HEK293 (cell line): Measurements from ENCODE around the gene TRPV6.

Source experiments
- CTCF ChIA-PET: fragments of 350-600 bp; formaldehyde crosslinking; extraction: SDS; loops from one replicate; lab custom pipeline; 2021; ENCODE audit warnings: antibody characterized with exemption; lab: Yijun Ruan, JAX
- POLR2A ChIA-PET: fragments of 300-600 bp; formaldehyde crosslinking; extraction: SDS; loops from one replicate; lab custom pipeline; 2020; ENCODE audit warnings: antibody characterized with exemption, inconsistent platforms; lab: Yijun Ruan, JAX
- H3K27ac ChIP-seq: fragments of 200-500 bp; sonication (Bioruptor generic); 2 replicates; pipeline ENCODE4 v1.5.1; 2014; ENCODE audit warnings: low read depth, low read length, control low read depth, inconsistent platforms; ENCODE audit errors: extremely low read depth
- H3K36me3 ChIP-seq, 2 experiments: fragments of 200-500 bp in 1 of 2; sonication (Bioruptor generic) in 1 of 2; 1 replicate in 1 of 2; 2 replicates in 1 of 2; pipeline ENCODE4 v1.5.1; 2014 to 2017; ENCODE audit warnings: inconsistent platforms in 2 of 2, low read length in 2 of 2; ENCODE audit not compliant: control insufficient read depth in 2 of 2, insufficient read depth in 1 of 2
- H3K4me1 ChIP-seq: fragments of 200-500 bp; sonication (Bioruptor generic); 2 replicates; pipeline ENCODE4 v1.5.1; 2014; ENCODE audit warnings: mild to moderate bottlenecking, low read length, inconsistent platforms; ENCODE audit not compliant: control insufficient read depth, insufficient read depth
- H3K4me3 ChIP-seq: 2 replicates; pipeline ENCODE4 v1.5.1; 2011; ENCODE audit warnings: low read depth, mild to moderate bottlenecking, control low read depth, low read length, moderate library complexity
- H3K9me3 ChIP-seq: fragments of 200-500 bp; sonication (Bioruptor generic); 2 replicates; pipeline ENCODE4 v1.5.1; 2014; ENCODE audit warnings: low read depth, low read length, inconsistent platforms; ENCODE audit not compliant: control insufficient read depth, insufficient read depth
- ATF2 ChIP-seq: fragments of 450-650 bp; formaldehyde crosslinking; IDR thresholded peaks from 2 replicates; pipeline ENCODE4 v1.5.1; 2016; ENCODE audit warnings: missing biosample characterization, missing genetic modification characterization, low read depth
- GLIS1 ChIP-seq: fragments of 450-650 bp; formaldehyde crosslinking; IDR thresholded peaks from 2 replicates; pipeline ENCODE4 v1.5.1; 2016; ENCODE audit warnings: missing biosample characterization, missing genetic modification characterization
- KLF10 ChIP-seq: fragments of 450-650 bp; IDR thresholded peaks from 2 replicates; pipeline ENCODE4 v1.5.1; 2018; ENCODE audit warnings: missing biosample characterization, mild to moderate bottlenecking, missing genetic modification characterization
- KLF9 ChIP-seq: fragments of 450-650 bp; formaldehyde crosslinking; IDR thresholded peaks from 2 replicates; pipeline ENCODE4 v1.5.1; 2016; ENCODE audit warnings: missing biosample characterization, missing genetic modification characterization, low read depth
- PATZ1 ChIP-seq: fragments of 450-650 bp; formaldehyde crosslinking; IDR thresholded peaks from 2 replicates; pipeline ENCODE4 v1.5.1; 2016; ENCODE audit warnings: missing biosample characterization, missing genetic modification characterization
- SCRT2 ChIP-seq: fragments of 450-650 bp; formaldehyde crosslinking; IDR thresholded peaks from 2 replicates; pipeline ENCODE4 v1.5.1; 2016; ENCODE audit warnings: missing biosample characterization, missing genetic modification characterization
- SETDB1 ChIP-seq: IDR thresholded peaks from one replicate; pipeline ENCODE4 v1.6.1; 2017; ENCODE audit warnings: mild to moderate bottlenecking, low read length, moderate library complexity, mixed read lengths; ENCODE audit not compliant: insufficient read length
- YY1 ChIP-seq: fragments of 450-650 bp; formaldehyde crosslinking; IDR thresholded peaks from 2 replicates; pipeline ENCODE4 v1.5.1; 2018; ENCODE audit warnings: missing biosample characterization, missing genetic modification characterization
- ZBTB44 ChIP-seq: fragments of 450-650 bp; IDR thresholded peaks from 2 replicates; pipeline ENCODE4 v1.5.1; 2018; ENCODE audit warnings: missing biosample characterization, mild to moderate bottlenecking, missing genetic modification characterization
- ZNF157 ChIP-seq: fragments of 450-650 bp; formaldehyde crosslinking; IDR thresholded peaks from 2 replicates; pipeline ENCODE4 v1.5.1; 2016; ENCODE audit warnings: missing biosample characterization, missing genetic modification characterization
- ZNF16 ChIP-seq: fragments of 450-650 bp; formaldehyde crosslinking; IDR thresholded peaks from 2 replicates; pipeline ENCODE4 v1.5.1; 2016; ENCODE audit warnings: low read depth, missing biosample characterization, missing genetic modification characterization
- ZNF341 ChIP-seq: fragments of 450-650 bp; formaldehyde crosslinking; IDR thresholded peaks from 2 replicates; pipeline ENCODE4; 2016; ENCODE audit warnings: low read depth, missing biosample characterization, missing genetic modification characterization
- ZNF398 ChIP-seq: fragments of 450-650 bp; formaldehyde crosslinking; IDR thresholded peaks from 2 replicates; pipeline ENCODE4 v1.5.1; 2017; ENCODE audit warnings: missing biosample characterization, missing genetic modification characterization
- ZNF488 ChIP-seq: fragments of 450-650 bp; formaldehyde crosslinking; IDR thresholded peaks from 2 replicates; pipeline ENCODE4 v1.5.1; 2016; ENCODE audit warnings: missing biosample characterization, missing genetic modification characterization
- ZNF530 ChIP-seq: fragments of 450-650 bp; formaldehyde crosslinking; IDR thresholded peaks from 2 replicates; pipeline ENCODE4 v1.5.1; 2016; ENCODE audit warnings: low read depth, missing biosample characterization, missing genetic modification characterization
- ZNF555 ChIP-seq: fragments of 450-650 bp; formaldehyde crosslinking; conservative IDR thresholded peaks from 2 replicates; pipeline ENCODE4 v1.5.1; 2017; ENCODE audit warnings: missing biosample characterization, mild to moderate bottlenecking, missing genetic modification characterization, inconsistent platforms
- ZNF571 ChIP-seq: fragments of 450-650 bp; formaldehyde crosslinking; IDR thresholded peaks from 2 replicates; pipeline ENCODE4 v1.5.0; 2017; ENCODE audit warnings: missing biosample characterization, missing genetic modification characterization
- ZNF677 ChIP-seq: fragments of 450-650 bp; IDR thresholded peaks from 2 replicates; pipeline ENCODE4 v1.5.0; 2018; ENCODE audit warnings: missing biosample characterization, mild to moderate bottlenecking, missing genetic modification characterization, moderate library complexity
- ZNF76 ChIP-seq: fragments of 450-650 bp; formaldehyde crosslinking; IDR thresholded peaks from 2 replicates; pipeline ENCODE4; 2016; ENCODE audit warnings: low read depth, missing biosample characterization, missing genetic modification characterization, borderline replicate concordance
- ZNF768 ChIP-seq: fragments of 450-650 bp; formaldehyde crosslinking; IDR thresholded peaks from 2 replicates; pipeline ENCODE4 v1.5.1; 2018; ENCODE audit warnings: missing biosample characterization, mild to moderate bottlenecking, missing genetic modification characterization
- ZNF792 ChIP-seq: fragments of 450-650 bp; formaldehyde crosslinking; IDR thresholded peaks from 2 replicates; pipeline ENCODE4 v1.5.1; 2016; ENCODE audit warnings: missing biosample characterization, missing genetic modification characterization
- ZSCAN16 ChIP-seq: fragments of 450-650 bp; formaldehyde crosslinking; IDR thresholded peaks from 2 replicates; pipeline ENCODE4 v1.5.1; 2016; ENCODE audit warnings: missing biosample characterization, missing genetic modification characterization

Gene TRPV6

GRCh38 chr7:142883145-142883544 is 2.4 kb downstream of the TRPV6 start (continued):
- TF ChIP-seq ZBTB44 (tag by site-specific recombination) (no peak), ZSCAN16 (tag by site-specific recombination) (no peak), ZNF16 (no peak), ZNF571 (tag by site-specific recombination) (no peak)

GRCh38 chr7:142882338-142882678 is 3.2 kb downstream of the TRPV6 start:
- POLR2A ChIA-PET, result no interaction called here
- H3K27ac ChIP-seq, result no peak overlapping the region
- H3K9me3 ChIP-seq, result no peaks in the 10 kb centered on the region
- H3K36me3 ChIP-seq, result no peaks in the 10 kb centered on the region
- H3K4me1 ChIP-seq, result no peaks in the 10 kb centered on the region
- TF ChIP-seq ZNF76 (tag by site-specific recombination), result no peak
- no peak for TF ChIP-seq GLIS1 (tag by site-specific recombination)
- no peak for TF ChIP-seq KLF9 (tag by site-specific recombination)
- TF ChIP-seq ZNF398, result no peak
- no peak for TF ChIP-seq SCRT2 (tag by site-specific recombination)
- TF ChIP-seq ATF2, result no peak
- no peak for TF ChIP-seq ZNF677 (tag by site-specific recombination)
- TF ChIP-seq ZNF768, result no peak
- TF ChIP-seq ZNF157, result no peak
- TF ChIP-seq SETDB1, result no peak
- TF ChIP-seq PATZ1, result no peak
- TF ChIP-seq ZNF530 (tag by site-specific recombination), result no peak
- CTCF ChIA-PET, result interaction anchor here (0.6 to 5.0 kb wide), 8 partner anchors 10 to 120 kb away, joined by 3 to 75 read pairs (median 7); partner anchors contain the start of gene EPHB6
- no peak overlapping the region for H3K4me3 ChIP-seq

- TF ChIP-seq ZNF555 (tag by site-specific recombination) (no peak), ZNF341 (tag by site-specific recombination) (no peak), ZNF488 (no peak), KLF10 (tag by site-specific recombination) (no peak), ZNF792 (tag by site-specific recombination) (no peak), ZNF76 (tag by site-specific recombination) (no peak), YY1 (tag by site-specific recombination) (no peak)
- Histone ChIP-seq H3K27ac (no peak overlapping the region), H3K36me3 (no peaks in the 10 kb centered on the region), H3K4me3 (no peak overlapping the region), H3K9me3 (no peaks in the 10 kb centered on the region), H3K4me1 (no peaks in the 10 kb centered on the region)
- ChIA-PET POLR2A (no interaction called here), CTCF (interaction anchor here (0.6 to 5.0 kb wide), 27 partner anchors 10 to 1320 kb away, joined by 3 to 75 read pairs (median 4); partner anchors contain the start of genes EPHB6 and TAS2R40)
Observed at GRCh38 chr7:142881586-142882337, 3.8 kb downstream of the TRPV6 start.
